ENCODE data around the gene JRKL. TPM values are rescaled to one million over a fixed set of nuclear protein-coding genes. Genes with fewer than 3 reads are reported as not detected.

The JRKL gene
- polyA plus RNA-seq, 2 donors, result 3.3 to 3.5 TPM

DNA sequence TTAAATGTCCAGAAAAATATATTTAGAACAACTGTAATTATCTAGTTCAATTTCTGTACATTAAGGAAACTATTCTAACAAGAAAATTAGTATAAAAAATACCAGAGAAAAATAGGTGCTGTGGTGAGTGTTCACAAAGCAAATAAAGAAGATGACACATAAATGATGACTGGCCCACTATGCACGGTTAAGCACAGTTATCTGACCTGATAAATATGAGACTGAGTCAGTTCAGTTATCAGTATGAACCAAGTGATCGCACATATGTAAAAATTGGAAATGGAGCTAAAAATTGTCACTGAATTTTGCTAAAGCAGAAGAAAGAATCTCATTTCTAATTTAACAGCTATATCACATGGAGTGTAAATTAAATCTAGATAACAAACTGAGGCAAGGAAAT is 28.0 kb upstream of the JRKL start:
- no peak overlapping the region for H3K27ac ChIP-seq (ENCODE audit: low read depth in 2 of 2, low read length in 1 of 2)
- H3K4me1 ChIP-seq (ENCODE audit: control insufficient read depth in 2 of 2, insufficient read depth in 2 of 2, low read length in 1 of 2), result no peaks in the 10 kb centered on the region
- 78 to 86% methylated on average over 2 of the region's 2 CpGs for WGBS, 2 donors
- H3K9me3 ChIP-seq (ENCODE audit: control insufficient read depth in 2 of 2, insufficient read depth in 1 of 2, low read depth in 1 of 2, low read length in 1 of 2), result no peaks in the 10 kb centered on the region
- no peaks in the 10 kb centered on the region for H3K36me3 ChIP-seq (ENCODE audit: control insufficient read depth in 2 of 2, insufficient read depth in 2 of 2, low read length in 1 of 2)
- no peak overlapping the region for H3K4me3 ChIP-seq (ENCODE audit: low read depth in 1 of 2, low read length in 2 of 2)
- no peaks in the 10 kb centered on the region for H3K27me3 ChIP-seq (ENCODE audit: control insufficient read depth in 1 of 2, insufficient read depth in 2 of 2, low read length in 2 of 2)

DNA sequence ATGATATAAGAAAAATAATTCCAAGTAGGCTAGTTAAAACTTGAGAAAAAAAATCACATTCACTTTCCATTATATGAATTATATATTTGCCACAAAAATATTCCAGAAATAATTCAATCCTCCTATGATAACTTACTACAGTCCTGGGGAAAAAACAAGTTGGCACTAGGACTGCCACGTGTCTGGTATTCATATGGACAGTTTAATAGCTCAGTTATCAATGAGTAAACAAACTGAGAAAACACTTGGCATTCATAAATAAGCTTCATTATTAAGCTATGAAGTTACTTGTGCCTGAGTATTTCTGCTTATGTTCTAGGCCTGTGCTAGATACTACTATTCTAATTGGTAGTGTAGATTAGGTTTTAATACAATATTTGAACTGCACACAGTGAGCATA is 24.3 kb upstream of the JRKL start:
- H3K4me3 ChIP-seq (ENCODE audit: low read depth in 1 of 2, low read length in 2 of 2), result no peak overlapping the region
- H3K4me1 ChIP-seq (ENCODE audit: control insufficient read depth in 2 of 2, insufficient read depth in 2 of 2, low read length in 1 of 2), result no peaks in the 10 kb centered on the region
- H3K27ac ChIP-seq (ENCODE audit: low read depth in 2 of 2, low read length in 1 of 2), result no peak overlapping the region
- WGBS, 2 donors, result 58 to 75% methylated on average over 1 of the region's 1 CpG
- no peaks in the 10 kb centered on the region for H3K9me3 ChIP-seq (ENCODE audit: control insufficient read depth in 2 of 2, insufficient read depth in 1 of 2, low read depth in 1 of 2, low read length in 1 of 2)
- H3K27me3 ChIP-seq (ENCODE audit: control insufficient read depth in 1 of 2, insufficient read depth in 2 of 2, low read length in 2 of 2), result no peaks in the 10 kb centered on the region
- H3K36me3 ChIP-seq (ENCODE audit: control insufficient read depth in 2 of 2, insufficient read depth in 2 of 2, low read length in 1 of 2), result no peaks in the 10 kb centered on the region

DNA sequence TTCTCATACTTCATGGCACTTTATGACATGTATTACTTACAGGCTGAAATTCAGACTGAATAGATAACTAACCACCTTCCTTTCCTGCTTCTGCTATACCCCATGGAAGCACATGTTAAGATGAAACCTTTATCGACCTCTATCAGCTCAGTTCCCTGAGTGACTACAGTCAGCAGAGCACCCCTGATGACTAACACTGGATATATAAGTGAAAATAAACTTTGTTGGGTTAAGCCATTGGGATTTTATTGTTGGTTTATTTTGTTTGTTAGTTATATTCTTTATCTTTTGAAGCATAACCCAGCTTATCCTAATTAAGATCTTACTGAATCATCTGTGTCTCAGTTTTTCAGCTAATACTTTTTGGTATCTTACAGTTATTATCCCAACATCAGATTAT is 23.8 kb upstream of the JRKL start:
- no peaks in the 10 kb centered on the region for H3K4me1 ChIP-seq (ENCODE audit: control insufficient read depth in 2 of 2, insufficient read depth in 2 of 2, low read length in 1 of 2)
- H3K27me3 ChIP-seq (ENCODE audit: control insufficient read depth in 1 of 2, insufficient read depth in 2 of 2, low read length in 2 of 2), result no peaks in the 10 kb centered on the region
- H3K9me3 ChIP-seq (ENCODE audit: control insufficient read depth in 2 of 2, insufficient read depth in 1 of 2, low read depth in 1 of 2, low read length in 1 of 2), result no peaks in the 10 kb centered on the region
- H3K36me3 ChIP-seq (ENCODE audit: control insufficient read depth in 2 of 2, insufficient read depth in 2 of 2, low read length in 1 of 2), result no peaks in the 10 kb centered on the region
- WGBS, 2 donors, result 78 to 90% methylated on average over 1 of the region's 1 CpG
- no peak overlapping the region for H3K27ac ChIP-seq (ENCODE audit: low read depth in 2 of 2, low read length in 1 of 2)
- H3K4me3 ChIP-seq (ENCODE audit: low read depth in 1 of 2, low read length in 2 of 2), result no peak overlapping the region

DNA sequence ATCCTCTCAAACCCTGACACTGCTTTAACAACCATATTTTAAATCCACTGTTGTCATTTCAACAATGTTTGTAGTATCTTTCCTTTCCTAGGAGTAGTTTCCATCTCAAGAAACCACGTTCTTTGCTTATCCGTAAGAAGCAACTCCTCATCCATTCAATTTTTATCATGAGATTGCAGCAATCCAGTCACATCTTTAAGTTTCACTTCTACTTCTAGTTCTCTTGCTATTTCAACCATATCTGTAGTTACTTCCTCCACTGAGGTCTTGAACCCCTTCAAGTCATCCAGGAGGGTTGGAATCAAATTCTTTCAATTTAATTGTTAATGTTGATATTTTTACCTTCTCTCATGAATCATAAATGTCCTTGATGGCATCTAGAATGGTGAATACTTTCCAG is 22.5 kb upstream of the JRKL start:
- WGBS, 2 donors, result 94 to 96% methylated on average over 2 of the region's 2 CpGs
- H3K4me1 ChIP-seq (ENCODE audit: control insufficient read depth in 2 of 2, insufficient read depth in 2 of 2, low read length in 1 of 2), result no peaks in the 10 kb centered on the region
- no peaks in the 10 kb centered on the region for H3K9me3 ChIP-seq (ENCODE audit: control insufficient read depth in 2 of 2, insufficient read depth in 1 of 2, low read depth in 1 of 2, low read length in 1 of 2)
- H3K27ac ChIP-seq (ENCODE audit: low read depth in 2 of 2, low read length in 1 of 2), result no peak overlapping the region
- no peaks in the 10 kb centered on the region for H3K27me3 ChIP-seq (ENCODE audit: control insufficient read depth in 1 of 2, insufficient read depth in 2 of 2, low read length in 2 of 2)
- no peak overlapping the region for H3K4me3 ChIP-seq (ENCODE audit: low read depth in 1 of 2, low read length in 2 of 2)
- H3K36me3 ChIP-seq (ENCODE audit: control insufficient read depth in 2 of 2, insufficient read depth in 2 of 2, low read length in 1 of 2), result no peaks in the 10 kb centered on the region

DNA sequence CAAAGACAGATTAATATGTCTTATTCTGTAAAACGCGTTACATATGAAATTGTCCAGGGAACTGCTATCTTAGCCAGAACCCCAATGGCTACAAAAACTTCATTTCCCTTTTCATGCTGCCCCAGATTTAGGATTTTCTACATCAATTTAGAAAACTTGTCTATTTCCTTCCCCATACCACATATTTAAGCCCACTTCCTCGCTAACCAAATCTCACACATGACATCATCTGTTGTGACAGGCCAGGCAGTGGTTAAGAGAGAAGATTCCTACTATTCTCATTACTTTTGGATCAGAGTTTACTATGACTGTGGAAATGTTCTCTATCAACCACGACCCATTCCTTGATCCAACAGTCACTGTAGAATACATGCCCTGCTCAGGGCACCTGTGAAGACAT is 16.0 kb upstream of the JRKL start:
- no peaks in the 10 kb centered on the region for H3K4me1 ChIP-seq (ENCODE audit: control insufficient read depth in 2 of 2, insufficient read depth in 2 of 2, low read length in 1 of 2)
- H3K9me3 ChIP-seq (ENCODE audit: control insufficient read depth in 2 of 2, insufficient read depth in 1 of 2, low read depth in 1 of 2, low read length in 1 of 2), result no peaks in the 10 kb centered on the region
- H3K4me3 ChIP-seq (ENCODE audit: low read depth in 1 of 2, low read length in 2 of 2), result no peak overlapping the region
- WGBS, 2 donors, result 94 to 98% methylated on average over 4 of the region's 4 CpGs
- H3K27ac ChIP-seq (ENCODE audit: low read depth in 2 of 2, low read length in 1 of 2), result no peak overlapping the region
- no peaks in the 10 kb centered on the region for H3K27me3 ChIP-seq (ENCODE audit: control insufficient read depth in 1 of 2, insufficient read depth in 2 of 2, low read length in 2 of 2)
- no peaks in the 10 kb centered on the region for H3K36me3 ChIP-seq (ENCODE audit: control insufficient read depth in 2 of 2, insufficient read depth in 2 of 2, low read length in 1 of 2)

DNA sequence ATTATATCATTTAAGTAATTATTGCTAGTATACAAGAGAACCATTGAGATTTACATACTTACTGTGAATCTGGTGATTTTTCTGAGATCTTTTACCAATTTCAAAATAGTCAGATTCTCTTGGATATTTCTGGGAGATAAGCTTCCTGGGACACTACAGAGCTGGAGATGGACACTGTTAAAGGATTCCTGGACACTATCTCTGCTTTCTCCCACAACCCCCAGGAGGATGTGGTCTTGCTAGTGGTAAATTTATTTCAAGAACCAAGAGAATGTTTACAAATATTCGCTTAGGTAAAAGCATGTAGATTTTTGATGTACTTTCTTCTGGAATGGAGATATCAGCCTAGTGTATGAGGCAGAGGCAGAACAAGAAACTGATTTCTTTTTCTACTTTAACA is 13.0 kb upstream of the JRKL start:
- Histone ChIP-seq H3K27me3 (ENCODE audit: control insufficient read depth in 1 of 2, insufficient read depth in 2 of 2, low read length in 2 of 2) (no peaks in the 10 kb centered on the region), H3K27ac (ENCODE audit: low read depth in 2 of 2, low read length in 1 of 2) (no peak overlapping the region), H3K36me3 (ENCODE audit: control insufficient read depth in 2 of 2, insufficient read depth in 2 of 2, low read length in 1 of 2) (no peaks in the 10 kb centered on the region), H3K4me1 (ENCODE audit: control insufficient read depth in 2 of 2, insufficient read depth in 2 of 2, low read length in 1 of 2) (no peaks in the 10 kb centered on the region), H3K4me3 (ENCODE audit: low read depth in 1 of 2, low read length in 2 of 2) (no peak overlapping the region), H3K9me3 (ENCODE audit: control insufficient read depth in 2 of 2, insufficient read depth in 1 of 2, low read depth in 1 of 2, low read length in 1 of 2) (no peaks in the 10 kb centered on the region)
- 93 to 96% methylated on average over 1 of the region's 1 CpG for WGBS, 2 donors

DNA sequence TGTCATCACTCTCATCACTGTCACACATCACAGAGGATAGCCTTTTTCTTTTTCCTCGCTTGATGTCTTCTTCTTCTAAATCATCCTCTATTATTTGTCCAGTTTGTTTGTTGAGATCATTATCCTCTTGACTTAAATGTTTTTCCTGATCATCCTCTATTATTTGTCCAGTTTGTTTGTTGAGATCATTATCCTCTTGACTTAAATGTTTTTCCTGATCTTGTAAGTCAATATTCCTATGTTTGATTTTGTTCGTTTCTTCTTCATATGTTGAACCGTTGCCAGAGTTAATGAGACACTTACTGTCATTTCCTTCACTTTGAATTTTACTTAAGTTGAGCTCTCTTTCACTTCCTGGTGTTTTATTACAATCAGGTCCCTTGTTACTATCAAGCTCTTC is 5.7 kb upstream of the JRKL start:
- H3K4me1 ChIP-seq (ENCODE audit: control insufficient read depth in 2 of 2, insufficient read depth in 2 of 2, low read length in 1 of 2), result no peaks in the 10 kb centered on the region
- H3K27me3 ChIP-seq (ENCODE audit: control insufficient read depth in 1 of 2, insufficient read depth in 2 of 2, low read length in 2 of 2), result no peaks in the 10 kb centered on the region
- H3K9me3 ChIP-seq (ENCODE audit: control insufficient read depth in 2 of 2, insufficient read depth in 1 of 2, low read depth in 1 of 2, low read length in 1 of 2), result no peaks in the 10 kb centered on the region
- H3K27ac ChIP-seq (ENCODE audit: low read depth in 2 of 2, low read length in 1 of 2), result no peak overlapping the region
- no peak overlapping the region for H3K4me3 ChIP-seq (ENCODE audit: low read depth in 1 of 2, low read length in 2 of 2)
- 65 to 71% methylated on average over 3 of the region's 3 CpGs for WGBS, 2 donors
- no peaks in the 10 kb centered on the region for H3K36me3 ChIP-seq (ENCODE audit: control insufficient read depth in 2 of 2, insufficient read depth in 2 of 2, low read length in 1 of 2)

DNA sequence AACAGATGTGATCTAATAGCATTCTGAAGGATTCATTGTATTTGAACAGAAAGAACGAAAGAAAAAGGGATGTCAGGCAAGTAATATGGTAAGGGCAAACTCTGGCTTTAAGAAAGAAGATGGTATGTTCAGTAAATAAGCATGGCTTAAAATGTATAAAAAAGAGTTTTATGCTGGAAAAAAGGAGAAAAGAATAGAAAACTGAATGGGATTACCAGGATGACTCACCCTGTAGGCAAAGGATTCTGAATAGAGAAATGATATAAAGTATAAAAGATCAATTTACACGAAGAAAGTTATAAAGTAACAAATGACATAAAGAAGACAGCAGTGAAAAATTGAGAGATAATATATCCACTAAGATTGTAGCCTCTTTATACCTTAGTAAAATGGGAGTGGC is 4.6 kb upstream of the JRKL start:
- Histone ChIP-seq H3K9me3 (ENCODE audit: control insufficient read depth in 2 of 2, insufficient read depth in 1 of 2, low read depth in 1 of 2, low read length in 1 of 2) (no peaks in the 10 kb centered on the region), H3K4me1 (ENCODE audit: control insufficient read depth in 2 of 2, insufficient read depth in 2 of 2, low read length in 1 of 2) (no peaks in the 10 kb centered on the region), H3K27me3 (ENCODE audit: control insufficient read depth in 1 of 2, insufficient read depth in 2 of 2, low read length in 2 of 2) (no peaks in the 10 kb centered on the region), H3K4me3 (ENCODE audit: low read depth in 1 of 2, low read length in 2 of 2) (no peak overlapping the region), H3K27ac (ENCODE audit: low read depth in 2 of 2, low read length in 1 of 2) (no peak overlapping the region), H3K36me3 (ENCODE audit: control insufficient read depth in 2 of 2, insufficient read depth in 2 of 2, low read length in 1 of 2) (no peaks in the 10 kb centered on the region)
- WGBS, 2 donors, result 74 to 76% methylated on average over 2 of the region's 2 CpGs

DNA sequence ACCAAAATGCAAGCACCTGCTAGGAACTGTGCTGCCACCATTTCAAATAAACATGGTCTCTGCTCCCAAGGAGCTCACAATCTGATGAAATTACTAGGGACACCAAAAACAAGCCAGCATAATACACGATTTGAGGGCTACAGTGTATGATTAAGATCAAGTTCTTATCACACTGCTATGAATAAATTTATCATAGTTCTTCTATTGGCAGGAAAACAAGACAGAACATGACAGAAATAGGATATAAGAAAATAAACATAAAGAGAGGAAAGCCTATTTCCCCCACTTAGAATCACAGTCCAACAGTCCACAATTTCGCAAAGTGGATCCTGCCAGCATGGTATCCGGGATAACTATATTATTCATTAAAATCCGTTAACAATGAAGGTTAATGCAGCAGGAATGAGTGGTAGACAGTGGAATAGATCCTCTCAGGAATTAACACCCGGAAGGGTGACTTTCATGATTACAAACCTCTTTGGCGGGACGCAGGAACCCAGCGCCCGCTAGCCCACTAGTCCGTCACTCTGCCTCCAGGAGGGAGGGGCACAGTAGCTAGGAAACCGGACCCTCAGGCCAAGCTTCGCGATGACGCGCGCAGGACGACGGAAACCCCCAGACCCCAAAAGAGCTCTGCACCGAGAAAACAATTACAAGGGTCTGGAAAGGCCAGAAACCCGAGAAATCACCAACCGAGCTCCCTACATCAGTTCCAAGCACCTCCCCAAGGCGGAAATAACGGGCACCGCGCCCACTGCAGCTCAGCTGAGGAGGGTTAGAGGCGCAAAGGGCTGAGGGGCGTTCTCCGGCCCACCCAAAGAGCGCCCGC is 708 bp upstream of the JRKL start:
- 0% methylated on average over 30 of the region's 30 CpGs for WGBS, 2 donors
- peak overlapping the region; percentile 79 to 97 for H3K27ac ChIP-seq (ENCODE audit: low read depth in 2 of 2, low read length in 1 of 2)
- no peaks in the 10 kb centered on the region for H3K36me3 ChIP-seq (ENCODE audit: control insufficient read depth in 2 of 2, insufficient read depth in 2 of 2, low read length in 1 of 2)
- H3K9me3 ChIP-seq (ENCODE audit: control insufficient read depth in 2 of 2, insufficient read depth in 1 of 2, low read depth in 1 of 2, low read length in 1 of 2), result no peaks in the 10 kb centered on the region
- H3K4me1 ChIP-seq (ENCODE audit: control insufficient read depth in 2 of 2, insufficient read depth in 2 of 2, low read length in 1 of 2), result no peaks in the 10 kb centered on the region
- peak overlapping the region; percentile 67 to 77 for H3K4me3 ChIP-seq (ENCODE audit: low read depth in 1 of 2, low read length in 2 of 2)
- H3K27me3 ChIP-seq (ENCODE audit: control insufficient read depth in 1 of 2, insufficient read depth in 2 of 2, low read length in 2 of 2), result no peaks in the 10 kb centered on the region

- H3K4me1 ChIP-seq (ENCODE audit: control insufficient read depth in 2 of 2, insufficient read depth in 2 of 2, low read length in 1 of 2), result no peaks in the 10 kb centered on the region
- H3K36me3 ChIP-seq (ENCODE audit: control insufficient read depth in 2 of 2, insufficient read depth in 2 of 2, low read length in 1 of 2), result no peaks in the 10 kb centered on the region
- 31 to 39% methylated on average over 6 of the region's 6 CpGs for WGBS, 2 donors
- H3K4me3 ChIP-seq (ENCODE audit: low read depth in 1 of 2, low read length in 2 of 2), result peak overlapping the region; percentile 67 to 77
- H3K27me3 ChIP-seq (ENCODE audit: control insufficient read depth in 1 of 2, insufficient read depth in 2 of 2, low read length in 2 of 2), result no peaks in the 10 kb centered on the region
- peak overlapping the region; percentile 94 to 97 for H3K27ac ChIP-seq (ENCODE audit: low read depth in 2 of 2, low read length in 1 of 2)
- H3K9me3 ChIP-seq (ENCODE audit: control insufficient read depth in 2 of 2, insufficient read depth in 1 of 2, low read depth in 1 of 2, low read length in 1 of 2), result no peaks in the 10 kb centered on the region
Measured at GRCh38 chr11:96390488-96390792, 627 bp downstream of the JRKL start.

All from esophagus (tissue), 2 donors.